Nephron progenitor cell (in vitro differentiated cells): Measurements from ENCODE around the gene ATP1A1.
A peak's percentile ranks its signal among the peaks of the same experiment; 100 is the strongest.

Experiments
- DNase-seq: peaks from one replicate; pipeline ENCODE4 v3.0.0; 2021
- H3K27ac Mint-ChIP-seq: 2 replicates; pipeline ENCODE4 v1.8.0; 2021; ENCODE audit warnings: mild to moderate bottlenecking, moderate library complexity, mixed read lengths
- H3K27me3 Mint-ChIP-seq: 2 replicates; pipeline ENCODE4 v1.8.0; 2021; ENCODE audit warnings: mild to moderate bottlenecking, low read depth, mixed read lengths; ENCODE audit not compliant: poor library complexity
- H3K36me3 Mint-ChIP-seq: 2 replicates; pipeline ENCODE4 v1.8.0; 2021; ENCODE audit warnings: low read depth, mixed read lengths
- H3K4me1 Mint-ChIP-seq: 2 replicates; pipeline ENCODE4 v1.8.0; 2021; ENCODE audit warnings: mixed read lengths
- H3K4me3 Mint-ChIP-seq: 2 replicates; pipeline ENCODE4 v1.8.0; 2021; ENCODE audit warnings: mild to moderate bottlenecking, moderate library complexity, mixed read lengths
- H3K9me3 Mint-ChIP-seq: 2 replicates; pipeline ENCODE4 v1.8.0; 2021; ENCODE audit warnings: mild to moderate bottlenecking, moderate library complexity, mixed read lengths
- CTCF ChIP-seq: fragments of 200-600 bp; sonication (generic); IDR thresholded peaks from 2 replicates; pipeline ENCODE4 v1.5.0; 2021; ENCODE audit warnings: antibody characterized with exemption

Gene ATP1A1

GRCh38 chr1:116416854-116417513 lies 43.9 kb downstream of the ATP1A1 start:
- Mint-ChIP-seq H3K36me3 (no peaks in the 10 kb centered on the region), H3K9me3 (no peaks in the 10 kb centered on the region), H3K4me3 (peak overlapping the region; percentile 91), H3K4me1 (peaks cover 37% of the 10 kb centered on the region), H3K27me3 (no peaks in the 10 kb centered on the region), H3K27ac (peak overlapping the region; percentile 12)
- no peak for TF ChIP-seq CTCF
- no peak for DNase-seq

DNA sequence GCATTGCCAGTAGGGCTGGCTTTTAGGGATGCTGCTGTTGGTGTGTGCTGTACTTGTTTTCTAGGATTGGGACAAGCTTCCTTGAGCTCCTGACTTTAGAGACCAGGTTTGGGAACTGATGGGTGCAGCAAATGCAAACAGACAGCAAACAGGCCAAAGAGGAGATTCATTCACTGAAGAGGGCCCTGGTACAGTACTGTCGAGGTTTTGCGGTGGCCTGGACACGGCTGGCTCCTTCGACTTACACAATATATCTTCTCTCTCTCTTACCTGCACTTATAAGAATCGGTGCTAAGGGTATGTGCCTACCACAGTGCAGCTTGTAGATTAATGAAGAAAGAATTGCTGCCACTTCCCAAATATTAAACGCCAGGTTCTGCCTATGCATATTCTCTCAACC lies 44.6 kb downstream of the ATP1A1 start:
- Mint-ChIP-seq H3K27ac (no peak overlapping the region), H3K9me3 (no peaks in the 10 kb centered on the region), H3K36me3 (no peaks in the 10 kb centered on the region), H3K4me1 (peaks cover 37% of the 10 kb centered on the region), H3K27me3 (peaks cover 4% of the 10 kb centered on the region), H3K4me3 (peak overlapping the region; percentile 91)
- DNase-seq: no peak
- no peak for TF ChIP-seq CTCF

DNA sequence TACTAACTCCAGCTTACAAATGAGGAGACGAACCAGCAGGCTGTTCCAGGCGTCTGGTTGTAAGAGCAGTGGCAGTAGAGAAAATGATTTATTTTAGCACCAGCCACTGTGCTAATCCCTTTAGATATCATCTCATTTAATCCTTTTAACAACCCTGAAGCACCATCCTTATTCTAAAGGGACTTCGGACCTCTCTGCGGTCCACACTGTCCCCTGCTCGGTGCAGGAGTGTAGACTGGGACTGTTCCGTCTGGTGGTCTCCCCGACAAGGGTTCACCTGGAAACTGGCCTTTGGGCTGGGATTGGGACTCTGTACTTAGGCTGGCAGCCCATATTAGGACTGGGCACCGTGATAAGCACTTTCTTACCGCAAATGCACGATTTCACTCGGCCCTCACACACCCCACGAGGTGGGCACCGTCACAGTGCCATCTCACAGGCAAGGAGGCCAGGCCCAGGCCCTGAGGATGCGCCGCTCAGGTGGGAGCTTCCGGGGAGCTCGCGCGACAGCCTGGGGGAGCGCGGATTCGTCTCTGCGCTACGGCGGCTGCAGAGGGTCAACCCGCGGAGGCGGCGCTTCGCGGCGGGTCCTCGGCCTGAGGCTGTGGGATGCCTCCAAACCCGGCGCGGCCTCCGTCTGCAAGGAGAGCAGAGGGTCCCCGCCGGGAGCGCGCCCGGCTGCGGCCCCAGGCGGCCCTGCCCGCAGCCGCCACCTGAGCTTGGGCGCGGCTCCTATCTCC lies 45.2 kb downstream of the ATP1A1 start:
- no peak overlapping the region for H3K27ac Mint-ChIP-seq
- TF ChIP-seq CTCF: no peak
- DNase-seq: peak; percentile 87
- H3K4me3 Mint-ChIP-seq: peak overlapping the region; percentile 91
- H3K36me3 Mint-ChIP-seq: no peaks in the 10 kb centered on the region
- H3K4me1 Mint-ChIP-seq: peaks cover 37% of the 10 kb centered on the region
- H3K27me3 Mint-ChIP-seq: peaks cover 8% of the 10 kb centered on the region
- H3K9me3 Mint-ChIP-seq: no peaks in the 10 kb centered on the region

- peaks cover 37% of the 10 kb centered on the region for H3K4me1 Mint-ChIP-seq
- no peak for TF ChIP-seq CTCF
- peaks cover 19% of the 10 kb centered on the region for H3K27me3 Mint-ChIP-seq
- H3K9me3 Mint-ChIP-seq: no peaks in the 10 kb centered on the region
- peak overlapping the region; percentile 43 for H3K4me3 Mint-ChIP-seq
- DNase-seq: no peak
- H3K27ac Mint-ChIP-seq: no peak overlapping the region
- H3K36me3 Mint-ChIP-seq: no peaks in the 10 kb centered on the region
These were observed 47.6 kb downstream of the ATP1A1 start for GRCh38 chr1:116420417-116421200.

GRCh38 chr1:116424438-116424837 lies 51.4 kb downstream of the ATP1A1 start:
- peaks cover 13% of the 10 kb centered on the region for H3K4me1 Mint-ChIP-seq
- no peaks in the 10 kb centered on the region for H3K36me3 Mint-ChIP-seq
- H3K9me3 Mint-ChIP-seq: no peaks in the 10 kb centered on the region
- H3K4me3 Mint-ChIP-seq: no peak overlapping the region
- no peak for DNase-seq
- no peak overlapping the region for H3K27ac Mint-ChIP-seq
- H3K27me3 Mint-ChIP-seq: peaks cover 28% of the 10 kb centered on the region
- TF ChIP-seq CTCF: no peak
